HFFc6 (cell line): ENCODE measurements around the gene HMGCL. TPM values are rescaled to one million over a fixed set of nuclear protein-coding genes. Genes with fewer than 3 reads are reported as not detected.
"Not testable (repeated sequence)": the region's sequence is repeated elsewhere in the genome, so short reads cannot be mapped to it uniquely, and the experiment has no call there.

ENCODE experiments used
- DNase-seq: peaks from one replicate; pipeline ENCODE4 v3.0.0-alpha.2; 2018
- H3K27ac Mint-ChIP-seq: 2 replicates; pipeline ENCODE4 v1.8.0; 2020; ENCODE audit warnings: mild to moderate bottlenecking, mixed read lengths
- H3K27me3 Mint-ChIP-seq: 2 replicates; pipeline ENCODE4 v1.8.0; 2021; ENCODE audit warnings: mild to moderate bottlenecking, moderate library complexity, mixed read lengths; ENCODE audit not compliant: insufficient read depth
- H3K36me3 Mint-ChIP-seq: 2 replicates; pipeline ENCODE4 v1.8.0; 2021; ENCODE audit warnings: low read depth, mixed read lengths
- H3K4me1 Mint-ChIP-seq: 2 replicates; pipeline ENCODE4 v1.8.0; 2020; ENCODE audit warnings: low read depth, mixed read lengths
- H3K4me3 Mint-ChIP-seq: 2 replicates; pipeline ENCODE4 v1.8.0; 2020; ENCODE audit warnings: mild to moderate bottlenecking, moderate library complexity, mixed read lengths
- H3K9me3 Mint-ChIP-seq: 2 replicates; pipeline ENCODE4 v1.8.0; 2020; ENCODE audit warnings: mild to moderate bottlenecking, mixed read lengths
- total RNA-seq, 6 experiments: library from RNA; stranded (reverse); fragmentation: NEBNext Ultra II Directional; extraction: Animal tissue kit (Norgen Biotek cat#: 25700); gene quantifications; 2 replicates in 1 of 6; 3 replicates in 5 of 6; pipeline ENCODE4 v1.2.3, GENCODE V29; 2021
- TF ChIP-seq, protein P1 (sequence below): fragments of 200-600 bp; sonication (generic); IDR thresholded peaks from 2 replicates; pipeline ENCODE4 v1.5.0; 2021; ENCODE audit warnings: antibody characterized with exemption, mild to moderate bottlenecking

Gene HMGCL
- total RNA-seq, 6 experiments from 2014 or later: 20.2 to 22.9 (median 21.7) TPM

DNA sequence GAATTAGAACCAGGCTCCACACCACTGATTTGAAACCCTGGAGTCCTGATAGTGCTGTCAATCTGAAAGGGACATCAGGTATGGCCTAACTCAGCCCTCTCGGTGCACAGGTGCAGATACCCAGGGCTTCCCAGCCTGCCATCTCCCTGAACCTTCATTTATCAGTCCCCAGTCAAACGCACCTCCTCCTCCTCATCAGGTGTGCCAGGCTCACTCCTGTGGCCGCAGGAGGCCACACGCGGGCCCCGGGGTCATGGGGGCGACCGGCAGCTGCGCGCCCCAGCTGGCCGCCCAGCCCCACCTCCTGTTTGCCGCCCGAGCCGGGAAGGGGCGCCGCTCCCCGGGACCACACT is 42.3 kb upstream of the HMGCL start:
- no peaks in the 10 kb centered on the region for H3K9me3 Mint-ChIP-seq
- DNase-seq: no peak
- H3K4me3 Mint-ChIP-seq: peak overlapping the region; percentile 86
- TF ChIP-seq, protein P1, sequence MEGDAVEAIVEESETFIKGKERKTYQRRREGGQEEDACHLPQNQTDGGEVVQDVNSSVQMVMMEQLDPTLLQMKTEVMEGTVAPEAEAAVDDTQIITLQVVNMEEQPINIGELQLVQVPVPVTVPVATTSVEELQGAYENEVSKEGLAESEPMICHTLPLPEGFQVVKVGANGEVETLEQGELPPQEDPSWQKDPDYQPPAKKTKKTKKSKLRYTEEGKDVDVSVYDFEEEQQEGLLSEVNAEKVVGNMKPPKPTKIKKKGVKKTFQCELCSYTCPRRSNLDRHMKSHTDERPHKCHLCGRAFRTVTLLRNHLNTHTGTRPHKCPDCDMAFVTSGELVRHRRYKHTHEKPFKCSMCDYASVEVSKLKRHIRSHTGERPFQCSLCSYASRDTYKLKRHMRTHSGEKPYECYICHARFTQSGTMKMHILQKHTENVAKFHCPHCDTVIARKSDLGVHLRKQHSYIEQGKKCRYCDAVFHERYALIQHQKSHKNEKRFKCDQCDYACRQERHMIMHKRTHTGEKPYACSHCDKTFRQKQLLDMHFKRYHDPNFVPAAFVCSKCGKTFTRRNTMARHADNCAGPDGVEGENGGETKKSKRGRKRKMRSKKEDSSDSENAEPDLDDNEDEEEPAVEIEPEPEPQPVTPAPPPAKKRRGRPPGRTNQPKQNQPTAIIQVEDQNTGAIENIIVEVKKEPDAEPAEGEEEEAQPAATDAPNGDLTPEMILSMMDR: no peak
- H3K27ac Mint-ChIP-seq: no peak overlapping the region
- H3K36me3 Mint-ChIP-seq: no peaks in the 10 kb centered on the region
- H3K4me1 Mint-ChIP-seq: peaks cover 26% of the 10 kb centered on the region
- H3K27me3 Mint-ChIP-seq: peaks cover 19% of the 10 kb centered on the region

DNA sequence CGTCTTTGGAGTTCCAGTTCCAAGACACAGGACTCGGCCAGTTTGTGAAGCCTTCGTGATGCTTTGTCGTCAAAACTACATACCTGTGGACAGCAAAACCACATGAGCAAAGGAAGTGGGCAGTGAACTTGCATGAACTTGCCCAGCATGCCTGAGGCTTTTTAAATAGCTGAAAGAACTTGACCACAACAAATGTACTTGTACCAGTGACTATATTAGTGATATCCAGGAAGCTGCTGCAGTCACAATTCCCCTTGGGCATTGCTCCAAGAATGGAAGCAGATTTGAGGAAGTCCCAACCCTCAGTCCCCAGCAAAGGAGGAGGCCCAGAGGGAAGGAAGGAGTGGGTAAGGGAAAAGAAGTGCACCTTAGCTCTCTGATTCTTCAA is 40.3 kb upstream of the HMGCL start:
- Mint-ChIP-seq H3K4me1 (peaks cover 26% of the 10 kb centered on the region), H3K27ac (no peak overlapping the region), H3K4me3 (no peak overlapping the region), H3K36me3 (no peaks in the 10 kb centered on the region), H3K9me3 (no peaks in the 10 kb centered on the region), H3K27me3 (peaks cover 19% of the 10 kb centered on the region)
- DNase-seq: peak; percentile 72
- TF ChIP-seq, protein P1: no peak

DNA sequence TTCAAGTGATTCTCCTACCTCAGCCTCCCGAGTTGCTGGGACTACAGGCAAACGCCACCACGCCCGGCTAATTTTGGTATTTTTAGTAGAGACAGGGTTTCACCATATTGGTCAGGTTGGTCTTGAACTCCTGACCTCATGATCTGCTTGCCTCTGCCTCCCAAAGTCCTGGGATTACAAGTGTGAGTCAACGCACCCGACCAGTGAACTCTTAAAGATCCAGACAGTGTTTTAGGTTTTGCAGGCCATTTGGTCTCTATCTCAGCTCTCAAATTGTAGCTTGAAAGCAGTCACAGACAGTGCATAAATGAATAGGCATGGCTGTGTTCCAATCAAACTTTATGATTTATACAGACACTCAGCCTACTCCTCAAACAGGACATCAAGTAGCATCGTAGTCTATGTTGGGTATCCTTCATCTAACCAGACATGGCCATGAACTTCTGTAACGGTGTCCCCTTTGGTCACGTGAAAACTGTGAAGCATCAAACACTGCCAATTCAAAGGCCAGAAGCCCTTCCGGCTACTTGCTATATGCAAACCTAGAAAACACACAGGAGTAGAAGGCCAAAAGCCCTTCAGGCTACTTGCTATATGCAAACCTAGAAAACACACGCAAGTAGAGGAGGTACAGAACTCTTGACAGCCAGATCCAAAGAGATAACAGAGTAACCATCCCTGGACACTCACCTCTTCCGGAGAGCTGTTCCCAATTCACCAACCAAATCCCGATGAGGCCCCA is 39.7 kb upstream of the HMGCL start:
- peaks cover 19% of the 10 kb centered on the region for H3K27me3 Mint-ChIP-seq
- DNase-seq: no peak
- no peak overlapping the region for H3K27ac Mint-ChIP-seq
- TF ChIP-seq, protein P1: no peak
- H3K4me3 Mint-ChIP-seq: no peak overlapping the region
- H3K4me1 Mint-ChIP-seq: peaks cover 26% of the 10 kb centered on the region
- no peaks in the 10 kb centered on the region for H3K36me3 Mint-ChIP-seq
- no peaks in the 10 kb centered on the region for H3K9me3 Mint-ChIP-seq

DNA sequence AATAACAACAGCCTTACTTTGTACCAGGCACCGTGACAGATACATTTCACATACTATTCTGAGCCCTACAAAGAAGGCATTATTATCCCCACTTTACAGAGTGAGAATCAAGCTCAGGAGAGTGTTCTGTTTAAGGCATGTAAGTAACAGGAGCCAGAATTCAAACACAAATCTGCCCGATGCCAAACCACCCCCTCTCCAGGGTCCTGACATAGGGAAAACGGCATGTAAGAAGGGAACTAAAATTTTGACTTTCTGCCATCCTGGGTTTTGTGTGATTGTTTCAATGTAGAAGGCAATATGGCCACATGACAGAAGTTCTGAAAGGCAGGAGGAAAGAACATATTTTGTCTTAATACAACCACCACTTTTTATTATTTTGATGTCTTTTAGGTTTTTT is 37.4 kb upstream of the HMGCL start:
- Mint-ChIP-seq H3K4me3 (no peak overlapping the region), H3K9me3 (no peaks in the 10 kb centered on the region), H3K27ac (no peak overlapping the region), H3K36me3 (no peaks in the 10 kb centered on the region), H3K27me3 (peaks cover 7% of the 10 kb centered on the region; the same call in 1 of the 2 replicates), H3K4me1 (peaks cover 14% of the 10 kb centered on the region)
- TF ChIP-seq, protein P1: no peak
- no peak for DNase-seq

DNA sequence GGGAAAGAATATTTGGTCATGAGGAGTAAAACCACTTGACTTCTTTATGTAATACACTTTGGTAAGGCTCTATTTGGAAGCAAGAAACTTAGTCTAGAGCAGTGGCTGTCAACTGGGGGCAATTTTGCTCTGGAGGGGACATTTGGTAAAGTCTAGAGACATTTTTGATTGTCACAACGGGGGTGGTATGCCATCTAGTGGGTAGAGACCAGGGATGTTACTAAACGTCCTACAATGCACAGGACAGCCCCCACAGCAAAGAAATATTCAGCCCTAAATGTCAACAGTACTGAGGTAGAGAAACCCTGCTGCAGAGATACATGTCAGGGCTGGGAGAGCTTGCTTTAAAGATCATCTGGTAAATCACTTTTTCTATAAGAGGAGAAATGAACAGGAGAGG is 29.3 kb upstream of the HMGCL start:
- peaks cover 4% of the 10 kb centered on the region for H3K27me3 Mint-ChIP-seq
- TF ChIP-seq, protein P1: peak; percentile 64
- H3K4me3 Mint-ChIP-seq: no peak overlapping the region
- no peak for DNase-seq
- H3K27ac Mint-ChIP-seq: no peak overlapping the region
- H3K36me3 Mint-ChIP-seq: no peaks in the 10 kb centered on the region
- no peaks in the 10 kb centered on the region for H3K9me3 Mint-ChIP-seq
- H3K4me1 Mint-ChIP-seq: peaks cover 10% of the 10 kb centered on the region; the same call in 1 of the 2 replicates

DNA sequence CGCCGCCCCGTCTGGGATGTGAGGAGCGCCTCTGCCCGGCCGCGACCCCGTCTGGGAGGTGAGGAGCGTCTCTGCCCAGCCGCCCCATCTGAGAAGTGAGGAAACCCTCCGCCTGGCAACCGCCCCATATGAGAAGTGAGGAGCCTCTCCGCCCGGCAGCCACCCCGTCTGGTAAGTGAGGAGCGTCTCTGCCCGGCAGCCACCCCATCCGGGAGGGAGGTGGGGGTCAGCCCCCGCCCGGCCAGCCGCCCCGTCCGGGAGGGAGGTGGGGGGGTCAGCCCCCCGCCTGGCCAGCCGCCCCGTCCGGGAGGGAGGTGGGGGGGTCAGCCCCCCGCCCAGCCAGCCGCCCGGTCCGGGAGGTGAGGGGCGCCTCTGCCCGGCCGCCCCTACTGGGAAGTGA is 27.9 kb upstream of the HMGCL start:
- DNase-seq, H3K4me1 Mint-ChIP-seq, H3K9me3 Mint-ChIP-seq, H3K27ac Mint-ChIP-seq, H3K27me3 Mint-ChIP-seq, H3K36me3 Mint-ChIP-seq, H3K4me3 Mint-ChIP-seq: not testable (repeated sequence)

DNA sequence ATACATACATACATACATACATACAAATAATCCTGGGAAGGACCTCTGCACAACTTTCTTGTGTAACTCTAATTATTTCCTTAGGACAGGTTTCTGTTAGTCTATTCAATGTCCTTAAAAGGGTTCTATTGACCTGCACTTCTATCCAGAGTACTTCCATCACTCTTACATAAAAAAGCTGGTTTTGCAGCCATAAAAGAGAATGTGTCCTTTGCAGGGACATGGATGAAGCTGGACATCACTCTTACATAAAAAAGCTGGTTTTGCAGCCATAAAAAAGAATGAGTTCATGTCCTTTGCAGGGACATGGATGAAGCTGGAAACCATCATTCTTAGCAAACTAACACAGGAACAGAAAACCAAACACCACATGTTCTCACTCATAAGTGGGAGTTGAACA is 26.2 kb upstream of the HMGCL start:
- not testable (repeated sequence) for H3K27ac Mint-ChIP-seq, DNase-seq, H3K9me3 Mint-ChIP-seq, H3K4me3 Mint-ChIP-seq, H3K36me3 Mint-ChIP-seq, H3K4me1 Mint-ChIP-seq
- H3K27me3 Mint-ChIP-seq: peaks cover 10% of the 10 kb centered on the region
